Suprapubic skin (tissue), 4 donors: ENCODE results near the gene MEIKIN. TPM values are rescaled to one million over a fixed set of nuclear protein-coding genes. Genes with fewer than 3 reads are reported as not detected.

Experiments used
- DNase-seq, 2 donors: peaks; one replicate each; pipeline ENCODE4 v3.0.0-alpha.2; 2019; ENCODE audit warnings: low spot score in 2 of 2
- H3K27ac ChIP-seq: fragments of 200-600 bp; sonication (generic); one replicate; pipeline ENCODE4 v1.5.1; 2019
- H3K27me3 ChIP-seq: fragments of 200-600 bp; sonication (generic); one replicate; pipeline ENCODE4 v1.5.1; 2019
- H3K36me3 ChIP-seq: fragments of 200-600 bp; sonication (generic); one replicate; pipeline ENCODE4 v1.5.1; 2019
- H3K4me1 ChIP-seq: fragments of 200-600 bp; sonication (generic); one replicate; pipeline ENCODE4 v1.5.1; 2019
- H3K4me3 ChIP-seq: fragments of 200-600 bp; sonication (generic); one replicate; pipeline ENCODE4 v1.5.1; 2019; ENCODE audit warnings: mild to moderate bottlenecking
- H3K9me3 ChIP-seq: fragments of 200-600 bp; sonication (generic); one replicate; pipeline ENCODE4 v1.5.1; 2019
- EP300 ChIP-seq: sonication (generic); formaldehyde crosslinking; IDR thresholded peaks from one replicate; pipeline ENCODE4 v1.6.1; 2017; ENCODE audit warnings: antibody characterized with exemption
- POLR2A ChIP-seq, 2 donors: fragments of 450-650 bp; IDR thresholded peaks; one replicate each; pipeline ENCODE4 v1.6.1; 2017; ENCODE audit warnings: antibody characterized with exemption in 2 of 2, mild to moderate bottlenecking in 2 of 2, moderate library complexity in 2 of 2
- POLR2AphosphoS5 ChIP-seq, 3 donors: sonication (generic); formaldehyde crosslinking; IDR thresholded peaks; one replicate each; pipeline ENCODE4 v1.6.1; 2017; ENCODE audit warnings: antibody characterized with exemption in 3 of 3
- WGBS: methylation state at CpG from one replicate; pipeline ENCODE4 v1.1.5; 2018; 5-methylcytosine and 5-hydroxymethylcytosine counted together
- total RNA-seq, 4 donors: library from RNA; depleted of rRNA; stranded (reverse); fragments of >200 nt; gene quantifications; one replicate each; pipeline ENCODE4 v1.1.0, GENCODE V29; 2016
- TF ChIP-seq, protein P1 (sequence below), 2 donors: fragments of 200-600 bp in 1 of 2; fragments of 450-650 bp in 1 of 2; sonication (generic) in 1 of 2; IDR thresholded peaks; one replicate each; pipeline ENCODE4 v1.5.1; 2016 to 2019; ENCODE audit warnings: antibody characterized with exemption in 2 of 2, mild to moderate bottlenecking in 1 of 2, moderate library complexity in 1 of 2

MEIKIN gene
- total RNA-seq, 4 donors from 2014 or later, result not detected

- Histone ChIP-seq H3K27me3 (no peaks in the 10 kb centered on the region), H3K4me3 (no peak overlapping the region), H3K4me1 (peaks cover 13% of the 10 kb centered on the region), H3K9me3 (no peaks in the 10 kb centered on the region), H3K36me3 (no peaks in the 10 kb centered on the region), H3K27ac (no peak overlapping the region)
- TF ChIP-seq POLR2A (IDR thresholded peaks at IDR 0.05), result no peak
- TF ChIP-seq, protein P1, sequence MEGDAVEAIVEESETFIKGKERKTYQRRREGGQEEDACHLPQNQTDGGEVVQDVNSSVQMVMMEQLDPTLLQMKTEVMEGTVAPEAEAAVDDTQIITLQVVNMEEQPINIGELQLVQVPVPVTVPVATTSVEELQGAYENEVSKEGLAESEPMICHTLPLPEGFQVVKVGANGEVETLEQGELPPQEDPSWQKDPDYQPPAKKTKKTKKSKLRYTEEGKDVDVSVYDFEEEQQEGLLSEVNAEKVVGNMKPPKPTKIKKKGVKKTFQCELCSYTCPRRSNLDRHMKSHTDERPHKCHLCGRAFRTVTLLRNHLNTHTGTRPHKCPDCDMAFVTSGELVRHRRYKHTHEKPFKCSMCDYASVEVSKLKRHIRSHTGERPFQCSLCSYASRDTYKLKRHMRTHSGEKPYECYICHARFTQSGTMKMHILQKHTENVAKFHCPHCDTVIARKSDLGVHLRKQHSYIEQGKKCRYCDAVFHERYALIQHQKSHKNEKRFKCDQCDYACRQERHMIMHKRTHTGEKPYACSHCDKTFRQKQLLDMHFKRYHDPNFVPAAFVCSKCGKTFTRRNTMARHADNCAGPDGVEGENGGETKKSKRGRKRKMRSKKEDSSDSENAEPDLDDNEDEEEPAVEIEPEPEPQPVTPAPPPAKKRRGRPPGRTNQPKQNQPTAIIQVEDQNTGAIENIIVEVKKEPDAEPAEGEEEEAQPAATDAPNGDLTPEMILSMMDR (IDR thresholded peaks at IDR 0.05), result no peak
- no peak for TF ChIP-seq EP300
- no peak for TF ChIP-seq POLR2AphosphoS5 (IDR thresholded peaks at IDR 0.05)
- 79% methylated on average over 3 of the region's 3 CpGs for WGBS
- no peak for DNase-seq
Measured at GRCh38 chr5:131789765-131790164, 155.7 kb downstream of the MEIKIN start.

DNA sequence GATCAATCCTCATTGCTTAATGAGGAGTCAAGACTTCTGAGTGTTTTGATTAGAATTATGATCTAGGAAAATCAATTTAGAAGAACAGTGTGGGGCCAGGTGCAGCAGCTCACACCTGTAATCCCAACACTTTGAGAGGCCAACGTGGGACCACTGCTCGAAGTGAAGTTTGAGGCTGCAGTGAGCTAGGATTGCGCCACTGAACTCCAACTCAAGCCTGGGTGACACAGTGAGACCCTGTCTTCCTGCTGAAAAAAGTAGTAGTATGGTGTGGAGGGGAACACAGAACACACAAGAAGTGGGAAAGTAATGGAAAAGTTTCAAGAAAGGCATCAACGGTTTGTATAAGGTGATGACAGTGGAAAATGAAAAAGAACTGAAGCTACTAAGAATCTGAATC lies 157.7 kb downstream of the MEIKIN start:
- Histone ChIP-seq H3K9me3 (no peaks in the 10 kb centered on the region), H3K4me3 (no peak overlapping the region), H3K27ac (no peak overlapping the region), H3K4me1 (peaks cover 12% of the 10 kb centered on the region), H3K36me3 (no peaks in the 10 kb centered on the region), H3K27me3 (no peaks in the 10 kb centered on the region)
- no peak for DNase-seq
- 93% methylated on average over 4 of the region's 4 CpGs for WGBS
- no peak for TF ChIP-seq POLR2A (IDR thresholded peaks at IDR 0.05)
- TF ChIP-seq, protein P1 (IDR thresholded peaks at IDR 0.05), result no peak
- no peak for TF ChIP-seq POLR2AphosphoS5 (IDR thresholded peaks at IDR 0.05)
- TF ChIP-seq EP300, result no peak

- H3K36me3 ChIP-seq, result no peaks in the 10 kb centered on the region
- no peak overlapping the region for H3K4me3 ChIP-seq
- TF ChIP-seq EP300 (no peak), POLR2A (IDR thresholded peaks at IDR 0.05) (no peak), POLR2AphosphoS5 (IDR thresholded peaks at IDR 0.05) (no peak)
- TF ChIP-seq, protein P1 (IDR thresholded peaks at IDR 0.05), result no peak
- H3K4me1 ChIP-seq, result peaks cover 13% of the 10 kb centered on the region
- no peak overlapping the region for H3K27ac ChIP-seq
- no peaks in the 10 kb centered on the region for H3K9me3 ChIP-seq
- H3K27me3 ChIP-seq, result no peaks in the 10 kb centered on the region
- WGBS, result 69% methylated on average over 4 of the region's 4 CpGs
- DNase-seq, result no peak
Measured at GRCh38 chr5:131786900-131787692, 158.4 kb downstream of the MEIKIN start.

- no peaks in the 10 kb centered on the region for H3K9me3 ChIP-seq
- TF ChIP-seq POLR2AphosphoS5 (IDR thresholded peaks at IDR 0.05) (no peak), POLR2A (IDR thresholded peaks at IDR 0.05) (no peak), EP300 (no peak)
- TF ChIP-seq, protein P1 (IDR thresholded peaks at IDR 0.05), result no peak
- H3K27me3 ChIP-seq, result no peaks in the 10 kb centered on the region
- peaks cover 13% of the 10 kb centered on the region for H3K4me1 ChIP-seq
- DNase-seq, result no peak
- H3K4me3 ChIP-seq, result no peak overlapping the region
- no peak overlapping the region for H3K27ac ChIP-seq
- H3K36me3 ChIP-seq, result no peaks in the 10 kb centered on the region
- 79% methylated on average over 1 of the region's 1 CpG for WGBS
Measured at GRCh38 chr5:131786036-131786435, 159.4 kb downstream of the MEIKIN start.

- no peak for DNase-seq
- no peaks in the 10 kb centered on the region for H3K27me3 ChIP-seq
- TF ChIP-seq EP300 (no peak), POLR2AphosphoS5 (IDR thresholded peaks at IDR 0.05) (no peak), POLR2A (IDR thresholded peaks at IDR 0.05) (no peak)
- TF ChIP-seq, protein P1 (IDR thresholded peaks at IDR 0.05), result no peak
- 82% methylated on average over 1 of the region's 1 CpG for WGBS
- no peak overlapping the region for H3K27ac ChIP-seq
- H3K36me3 ChIP-seq, result no peaks in the 10 kb centered on the region
- no peaks in the 10 kb centered on the region for H3K9me3 ChIP-seq
- peaks cover 13% of the 10 kb centered on the region for H3K4me1 ChIP-seq
- no peak overlapping the region for H3K4me3 ChIP-seq
Measured at GRCh38 chr5:131783874-131784273, 161.6 kb downstream of the MEIKIN start.
